ENCODE data around the gene SLC43A2.

The SLC43A2 gene

DNA sequence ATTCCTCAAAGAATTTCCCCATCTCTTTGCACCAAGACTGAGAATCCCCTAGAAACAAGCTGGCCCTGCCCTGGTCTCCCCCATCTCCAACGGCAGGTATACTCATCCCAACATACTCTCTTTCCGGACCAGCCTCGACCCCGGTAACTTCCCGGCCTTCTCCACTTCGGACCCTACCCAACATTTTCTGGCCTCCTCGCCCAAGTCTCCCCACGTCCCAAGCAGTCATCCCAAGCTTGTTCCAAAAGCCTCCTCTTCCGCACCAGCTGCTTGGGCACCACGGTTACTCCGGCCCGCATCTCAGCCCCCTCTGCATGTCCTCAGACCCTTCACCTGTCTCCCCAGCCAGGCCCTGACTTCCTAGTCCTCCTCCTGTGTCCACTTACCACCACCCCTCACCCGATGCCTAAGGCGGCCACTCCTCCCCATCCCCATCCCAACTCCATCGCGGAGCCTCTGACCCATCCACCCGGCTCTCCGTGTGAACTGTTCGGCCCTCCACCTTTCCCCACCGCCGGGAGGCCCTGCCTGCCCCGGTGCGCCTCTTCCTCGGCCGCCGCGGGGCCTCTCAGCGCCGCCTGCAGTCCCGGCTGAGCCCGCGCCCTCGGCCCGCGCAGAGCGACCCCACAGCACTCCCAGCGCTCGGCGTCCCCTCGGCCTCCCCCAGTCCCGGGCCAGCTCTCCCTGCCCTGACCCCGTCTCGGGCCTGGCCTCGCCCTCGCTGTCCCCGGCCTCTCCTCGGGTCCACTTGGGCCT, 67.0 kb downstream of the SLC43A2 start:
- peak; percentile 14 for DNase-seq

DNA sequence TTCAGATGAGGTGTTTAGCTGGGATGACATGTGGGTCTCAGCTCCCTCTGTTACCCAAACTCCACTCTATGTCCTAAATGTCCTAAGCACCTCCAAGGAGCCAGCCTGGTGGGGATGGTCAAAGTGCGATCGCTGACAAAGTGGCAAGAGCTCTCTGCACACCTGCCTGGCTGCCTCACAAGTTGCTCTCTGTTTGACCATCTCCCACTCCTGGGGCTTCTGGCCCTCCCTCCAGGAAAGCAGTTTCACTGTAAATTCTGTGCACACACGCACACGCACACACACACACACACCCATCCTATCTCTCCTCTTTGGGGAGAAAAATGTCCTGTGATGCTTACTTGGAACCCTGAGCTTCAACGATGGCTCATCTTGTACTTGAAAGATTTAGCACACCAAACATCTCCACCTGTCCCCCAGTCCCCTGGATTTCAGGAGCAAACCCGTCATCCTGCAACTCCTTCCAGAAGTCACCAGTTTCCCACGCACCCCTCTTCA, 67.7 kb downstream of the SLC43A2 start:
- no peak for DNase-seq

DNA sequence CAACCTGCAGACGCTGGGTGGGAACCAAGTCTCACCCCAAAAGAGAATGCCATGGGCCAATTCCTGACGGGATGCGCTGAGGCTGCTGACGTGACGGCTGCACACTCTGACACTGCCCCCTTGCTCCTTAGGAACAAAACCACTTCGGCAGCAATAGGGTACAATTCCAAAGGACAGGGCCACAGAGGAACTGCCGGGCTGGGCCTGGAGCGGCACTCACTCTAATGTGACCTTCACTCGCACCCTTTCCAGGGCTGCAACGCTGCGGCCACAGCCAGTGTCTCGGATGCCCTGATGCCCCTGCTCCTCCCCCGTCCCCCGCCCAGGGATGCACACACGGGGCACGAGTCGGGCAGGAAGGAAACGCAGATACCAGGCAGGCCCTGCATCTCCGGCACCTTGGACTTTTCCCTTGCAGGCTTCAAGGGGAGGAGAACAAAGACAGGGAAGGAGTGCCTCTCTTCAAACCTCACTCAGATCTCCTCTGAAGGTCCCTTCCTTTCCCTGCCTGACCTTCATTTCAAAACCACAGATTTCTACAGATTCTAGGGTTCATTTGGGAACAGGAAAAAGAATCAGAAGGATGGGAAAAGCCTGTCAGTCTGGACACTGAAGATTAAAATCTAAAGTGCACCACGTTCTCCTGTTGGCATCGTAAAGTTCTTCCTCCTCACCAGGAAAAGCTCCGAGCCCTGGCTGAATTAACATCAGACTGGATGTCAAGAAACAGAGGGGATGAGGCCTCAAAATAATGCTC, 68.4 kb downstream of the SLC43A2 start:
- DNase-seq: no peak

DNA sequence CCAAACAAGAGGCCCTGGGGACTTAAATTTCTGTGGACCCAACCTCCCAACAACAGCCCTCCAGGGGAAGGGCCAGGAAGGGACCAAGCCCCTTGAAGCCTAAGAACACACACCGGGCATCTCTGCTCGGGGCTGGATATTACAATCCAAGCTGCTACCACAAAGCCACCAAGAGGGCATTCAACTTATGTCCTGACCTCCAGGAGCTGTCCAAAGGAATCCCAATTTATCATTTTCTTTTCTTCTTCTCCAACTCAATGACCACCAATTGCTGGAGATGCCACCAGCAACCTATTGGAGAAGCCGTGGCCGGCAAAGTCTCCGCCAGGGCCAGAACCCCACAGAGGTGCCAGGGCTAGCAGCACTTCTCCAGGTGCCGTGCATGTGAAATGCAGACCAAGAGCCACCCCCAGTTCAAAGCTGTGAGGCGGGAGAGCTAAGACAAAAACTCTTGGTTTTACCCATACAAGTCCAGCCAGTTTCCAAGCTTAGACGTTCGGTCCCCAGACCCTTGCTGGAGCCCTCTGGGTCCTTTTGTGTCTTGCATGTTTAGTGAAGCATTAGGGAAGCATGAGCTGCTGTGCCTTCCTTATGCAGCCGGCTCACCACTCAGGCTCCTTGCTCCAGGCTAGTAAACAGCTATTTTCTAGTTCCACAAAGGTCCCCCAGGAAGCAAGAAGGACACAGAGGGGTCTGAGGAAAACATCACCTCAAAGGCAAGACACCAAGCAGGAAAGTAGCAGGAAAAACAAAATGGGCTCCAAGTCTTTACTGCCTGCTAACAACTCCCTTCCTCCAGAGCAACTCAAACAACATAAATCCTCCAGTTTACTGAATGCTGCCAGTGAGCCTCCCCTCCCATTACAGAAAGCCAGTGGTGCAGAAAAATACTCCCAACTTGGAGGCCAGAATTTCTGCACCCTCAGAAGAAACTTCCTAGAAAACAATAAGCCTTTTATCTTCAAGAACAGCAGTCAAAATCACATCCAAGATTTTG, 69.3 kb downstream of the SLC43A2 start:
- no peak for DNase-seq

DNA sequence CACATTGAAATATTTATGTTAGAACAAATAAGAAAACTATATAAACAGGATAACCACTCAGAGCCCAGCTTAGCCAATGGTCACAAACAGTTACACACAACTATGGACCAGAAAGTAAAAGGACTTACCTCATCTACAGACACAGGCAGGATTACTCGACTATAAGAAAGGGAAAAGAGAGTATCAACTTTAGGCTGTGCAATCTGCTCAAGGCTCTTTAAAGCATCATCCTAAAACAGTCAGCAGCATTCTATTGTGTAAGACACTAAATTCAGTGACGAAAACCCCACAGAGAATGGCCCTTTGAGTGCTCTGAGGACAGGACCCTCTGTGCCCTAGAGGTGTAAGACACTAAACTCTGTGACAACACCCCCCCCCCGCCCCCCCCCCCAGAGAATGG, 70.2 kb downstream of the SLC43A2 start:
- DNase-seq: no peak

DNA sequence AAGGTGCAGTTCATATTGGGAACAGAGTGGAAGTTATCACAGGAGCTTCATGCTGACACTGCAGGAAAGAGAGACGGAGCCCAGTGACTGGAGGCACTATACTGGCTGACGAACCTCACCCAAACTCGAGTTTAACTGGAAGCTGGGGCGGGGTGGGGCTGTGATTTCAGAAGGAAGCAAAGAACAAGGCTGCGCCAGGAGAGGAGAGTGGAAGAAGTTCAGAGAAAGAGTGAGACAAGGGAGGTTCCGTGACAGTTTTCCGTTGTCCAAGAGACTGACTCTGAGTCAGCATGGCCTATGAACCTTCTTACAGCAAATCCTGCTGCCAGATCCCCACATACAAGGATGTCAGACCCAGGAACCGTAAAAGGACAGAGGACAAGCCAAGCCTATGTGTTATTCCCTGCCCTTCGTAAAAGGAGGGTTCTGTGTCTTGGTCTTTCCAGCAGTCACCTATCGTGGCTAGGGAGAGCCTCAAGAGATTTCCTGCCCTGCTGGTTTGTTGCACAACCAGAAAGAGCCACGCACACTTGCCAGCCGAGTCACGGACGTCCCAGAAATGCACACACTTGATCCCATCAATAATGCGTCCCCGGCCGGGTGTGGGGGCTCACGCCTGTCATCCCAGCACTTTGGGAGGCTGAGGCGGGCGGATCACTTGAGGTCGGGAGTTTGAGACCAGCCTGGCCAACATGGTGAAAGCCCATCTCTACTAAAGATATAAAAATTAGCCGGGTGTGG, 71.1 kb downstream of the SLC43A2 start:
- no peak for DNase-seq

DNA sequence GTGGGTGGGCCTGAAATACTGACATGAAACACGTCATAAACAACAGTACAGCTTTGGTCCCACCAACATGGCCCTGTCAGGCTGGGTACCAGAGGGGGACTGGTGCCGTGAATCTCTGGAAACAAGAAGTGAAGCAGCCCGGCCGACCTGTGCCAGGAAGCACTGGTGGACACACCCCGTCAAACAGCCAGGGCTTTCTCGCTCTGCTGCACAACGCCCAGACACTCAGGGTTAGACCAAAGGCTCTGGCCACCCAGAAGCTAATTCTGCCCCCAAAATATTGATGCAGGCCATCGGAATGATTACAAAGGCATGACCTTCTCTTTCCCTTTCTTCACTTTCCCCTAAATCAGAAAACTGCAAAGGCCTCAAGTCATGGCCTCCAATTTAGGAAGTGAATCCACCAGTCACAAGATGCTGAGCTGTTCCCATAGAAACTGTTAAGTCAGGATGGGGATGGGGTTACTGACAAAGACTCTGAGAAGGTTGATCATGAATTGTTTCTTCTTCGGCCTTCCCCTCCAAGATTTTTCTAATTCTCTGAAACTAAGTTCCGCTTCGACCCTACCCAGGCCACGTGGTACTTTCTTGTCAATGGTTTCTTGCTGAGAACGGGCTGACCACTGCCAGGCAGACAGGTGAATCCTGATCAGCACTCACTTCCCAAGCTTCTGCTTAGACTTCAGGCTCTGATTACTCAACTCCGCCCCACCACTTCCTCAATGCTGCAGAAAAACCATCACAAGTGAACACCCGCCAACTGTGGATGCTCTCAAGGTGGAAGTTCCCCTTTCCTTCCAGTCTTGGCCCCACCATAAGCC, 72.8 kb downstream of the SLC43A2 start:
- no peak for DNase-seq

DNA sequence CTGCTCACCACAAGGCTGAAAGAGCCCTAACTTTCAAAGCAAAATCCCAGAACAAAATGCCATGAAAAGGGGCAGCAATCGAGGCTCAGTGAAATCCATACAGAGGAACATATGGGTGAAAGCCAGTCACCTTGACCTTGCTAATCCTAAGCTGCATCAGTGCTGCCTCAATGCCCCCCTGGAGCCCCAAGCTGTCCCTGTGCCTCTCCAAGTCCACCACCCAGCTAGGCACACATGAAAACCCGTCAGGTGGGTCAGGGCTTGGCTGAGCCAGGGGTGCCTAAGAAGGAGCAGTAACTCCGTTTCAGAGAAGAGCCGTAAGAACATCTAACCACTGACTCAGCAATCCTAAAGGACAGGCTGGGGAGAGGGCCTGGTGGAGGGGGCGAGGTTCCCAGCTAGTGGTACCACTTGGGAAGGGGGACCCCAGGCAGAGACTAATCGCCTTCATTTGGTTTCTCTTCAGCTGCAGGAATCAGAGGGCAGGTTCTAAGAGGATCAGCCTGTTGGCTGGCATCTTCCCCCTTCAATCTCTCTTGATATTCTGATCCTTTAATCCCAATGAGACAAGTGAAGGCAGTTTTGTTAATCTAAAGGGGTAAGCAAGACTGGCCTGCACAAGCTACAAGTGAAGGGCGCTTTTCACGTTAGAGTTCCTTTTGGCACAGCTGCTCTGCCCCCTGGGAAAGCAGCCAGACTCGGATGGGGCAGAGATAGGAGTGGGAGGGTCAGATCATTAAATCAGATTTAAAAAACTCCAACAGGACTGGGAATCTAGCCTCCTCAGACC, 73.7 kb downstream of the SLC43A2 start:
- DNase-seq: no peak

DNA sequence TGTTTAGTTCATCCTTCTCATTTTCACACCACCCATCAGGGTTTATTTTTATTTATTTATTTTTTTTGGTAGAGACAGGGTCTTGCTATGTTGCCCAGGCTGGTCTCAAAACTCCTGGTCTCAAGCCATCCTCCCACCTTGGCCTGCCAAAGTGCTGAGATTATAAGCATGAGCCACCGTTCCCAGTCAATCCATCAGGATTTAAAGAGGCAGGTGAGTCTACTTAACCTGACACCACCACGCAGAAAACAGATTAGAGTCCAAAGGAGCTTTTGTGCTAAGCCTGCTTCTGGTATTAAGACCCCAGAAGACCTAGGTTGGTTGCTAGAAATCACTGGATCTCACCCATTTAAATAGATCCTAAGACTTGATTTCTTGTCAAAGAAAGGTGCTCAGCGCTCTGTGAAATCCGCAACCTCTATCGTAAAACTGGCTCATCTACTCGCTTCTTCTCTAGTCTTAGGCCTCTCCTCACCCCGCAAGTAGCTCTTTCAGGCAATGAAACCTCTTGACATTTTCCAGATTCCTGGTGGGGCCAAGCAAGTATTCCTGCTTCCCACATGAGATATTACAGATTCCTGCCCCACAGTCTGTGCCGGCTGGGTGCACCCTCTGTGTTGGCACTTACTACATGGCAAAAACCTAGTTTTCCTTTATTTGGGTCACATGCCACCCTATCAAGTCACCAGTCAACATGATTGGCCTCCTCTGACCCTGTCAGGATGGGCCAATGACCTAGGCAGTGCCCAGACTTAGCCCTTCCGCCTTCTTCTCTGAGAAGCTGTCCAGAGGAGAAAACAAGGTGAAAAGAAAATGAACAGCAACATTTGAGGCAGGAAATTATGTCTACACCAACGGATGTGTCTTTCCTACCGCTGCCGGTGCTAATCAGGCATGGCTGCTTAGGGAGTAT, 75.0 kb downstream of the SLC43A2 start:
- no peak for DNase-seq

DNA sequence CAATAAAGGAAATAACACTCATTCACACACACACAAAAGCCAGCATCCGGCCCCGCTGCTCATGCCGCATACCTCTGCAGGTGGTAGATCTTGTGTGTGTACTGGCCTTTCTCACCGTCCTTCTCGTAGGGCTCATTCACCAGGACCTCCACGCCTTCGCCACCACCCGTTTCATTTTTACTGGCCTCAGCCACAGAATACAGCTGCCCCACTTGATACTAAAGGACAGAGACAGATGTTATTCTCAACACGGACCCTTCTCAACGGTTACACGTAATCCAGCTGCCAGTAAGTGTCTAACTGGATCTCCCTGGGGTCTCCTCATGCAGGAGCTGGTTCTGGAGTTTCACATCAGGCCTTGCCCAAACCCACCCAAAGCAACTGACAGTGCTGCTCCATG, 75.7 kb downstream of the SLC43A2 start:
- no peak for DNase-seq

DNA sequence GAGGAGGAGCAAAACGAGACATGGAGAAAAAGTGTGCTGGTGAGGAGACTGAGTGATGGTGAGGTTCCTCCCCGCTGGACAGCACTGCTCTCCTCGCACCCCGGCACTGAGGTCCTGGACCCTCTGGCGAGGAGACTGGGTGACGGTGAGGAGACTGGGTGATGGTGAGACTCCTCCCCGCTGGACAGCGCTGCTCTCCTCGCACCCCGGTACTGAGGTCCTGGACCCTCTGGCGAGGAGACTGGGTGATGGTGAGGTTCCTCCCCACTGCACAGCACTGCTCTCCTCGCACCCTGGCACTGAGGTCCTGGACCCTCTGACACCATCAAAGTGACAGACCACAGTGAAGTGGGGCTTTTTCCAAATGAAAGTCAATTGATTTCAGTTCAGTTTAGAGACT, 76.9 kb downstream of the SLC43A2 start:
- DNase-seq: no peak

DNA sequence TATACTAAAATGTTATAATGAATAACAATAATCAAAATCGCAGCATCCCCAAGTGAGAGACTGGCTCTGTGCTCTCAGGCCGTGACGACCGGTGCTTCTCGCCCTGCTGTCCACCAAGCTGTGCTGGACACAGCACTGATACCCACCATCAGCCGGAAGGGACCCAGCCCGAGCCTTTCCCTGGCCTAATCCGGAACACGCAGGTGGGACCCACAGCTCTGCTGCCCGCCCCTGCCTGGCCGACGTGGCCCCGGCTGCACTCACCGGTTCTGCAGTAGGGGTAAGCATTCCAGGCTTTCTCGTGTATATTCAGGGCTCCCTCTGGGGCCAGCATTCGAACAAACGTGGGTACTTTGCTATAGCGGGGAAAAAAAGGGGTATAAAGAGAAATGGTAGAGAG, 80.6 kb downstream of the SLC43A2 start:
- DNase-seq: no peak

DNA sequence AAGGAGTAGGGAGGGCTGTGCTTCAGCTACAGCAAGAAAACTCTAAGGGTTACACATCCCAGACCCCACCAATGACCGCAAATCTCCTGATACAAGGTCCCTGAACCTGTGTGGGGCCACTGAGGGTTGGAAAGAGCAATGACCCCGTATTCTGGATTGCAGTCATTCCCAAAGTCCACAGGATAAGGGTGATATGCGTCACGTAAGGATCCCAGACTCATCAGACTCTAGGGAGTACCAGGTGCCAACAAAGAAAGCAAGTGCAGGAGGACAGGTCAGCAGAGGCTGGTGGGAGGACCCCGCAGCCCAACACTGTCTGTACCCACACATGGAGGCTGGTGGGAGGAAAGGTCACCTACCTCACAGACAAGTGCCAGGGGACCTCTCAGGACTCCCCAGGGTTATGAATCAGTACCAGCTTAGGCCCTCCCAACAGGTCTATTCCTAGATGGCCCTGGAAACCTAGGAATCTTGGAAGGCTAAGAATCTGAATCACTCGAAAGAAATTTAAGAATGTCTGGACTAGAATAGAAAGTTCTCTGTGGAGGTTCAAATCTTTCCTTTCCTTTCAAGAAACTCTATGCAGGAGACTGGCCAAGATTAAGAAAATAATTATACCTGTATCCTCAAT, 82.2 kb downstream of the SLC43A2 start:
- DNase-seq: no peak

DNA sequence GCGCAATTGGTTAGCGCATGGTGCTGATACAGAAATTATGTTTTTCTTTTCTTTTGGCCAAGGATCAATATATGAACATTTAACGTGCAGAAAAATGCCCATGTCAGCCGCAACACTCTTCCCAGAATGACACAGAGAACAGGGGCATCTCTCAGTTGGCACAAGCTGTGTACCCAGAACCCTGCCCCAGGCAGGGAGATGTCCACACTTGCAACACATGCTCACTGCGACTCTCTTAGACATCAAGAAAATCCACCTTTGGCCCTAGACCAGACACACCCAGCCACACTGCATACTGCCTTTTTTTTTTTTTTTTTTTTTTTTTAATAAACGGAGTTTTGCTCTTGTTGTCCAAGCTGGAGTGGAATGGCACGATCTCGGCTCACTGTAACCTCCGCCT, 83.0 kb downstream of the SLC43A2 start:
- DNase-seq: no peak

DNA sequence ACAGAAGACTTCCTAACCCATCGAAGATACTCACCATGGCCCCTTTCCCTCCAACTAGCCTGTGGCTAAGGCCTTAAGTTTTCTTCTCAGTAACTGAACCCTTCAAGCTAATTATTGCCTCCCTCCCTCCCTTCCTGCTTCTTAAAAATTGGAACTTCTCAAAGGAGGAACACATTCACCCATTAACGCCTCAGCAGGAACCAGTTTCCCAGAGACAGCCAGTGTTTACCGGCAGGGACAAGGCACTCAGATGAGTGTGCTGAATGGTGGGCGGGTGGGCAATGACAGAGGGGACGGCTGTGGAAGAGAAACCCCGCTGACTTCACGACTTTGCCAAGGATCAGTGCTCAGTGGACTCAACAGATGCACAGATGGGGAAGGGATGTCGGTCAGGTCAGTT, 86.3 kb downstream of the SLC43A2 start:
- DNase-seq: no peak

DNA sequence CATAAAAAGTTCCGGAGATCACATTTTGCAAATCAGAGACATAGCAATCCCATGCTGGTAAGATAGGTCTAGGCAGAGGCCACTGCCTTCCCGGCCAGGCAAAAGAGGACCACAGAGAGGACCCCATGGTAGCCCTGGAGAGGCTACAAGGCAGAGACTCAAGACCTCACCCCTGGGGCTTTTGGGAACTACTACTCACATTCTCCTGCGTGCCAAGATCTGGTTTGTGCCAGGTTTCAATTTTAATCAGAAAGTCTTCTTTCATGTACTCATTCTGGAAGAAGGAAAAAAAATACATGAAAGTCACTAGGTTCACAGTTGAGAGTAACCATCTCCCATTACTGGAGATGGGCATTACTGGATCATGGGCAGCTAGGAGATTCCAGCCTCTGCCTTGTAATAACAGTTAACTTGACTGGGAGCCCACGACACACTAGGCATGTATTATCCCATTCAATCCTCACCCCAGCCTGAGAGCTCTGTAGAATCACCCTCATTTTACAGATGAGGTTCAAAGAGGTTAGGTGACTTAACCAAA, 87.2 kb downstream of the SLC43A2 start:
- no peak for DNase-seq

DNA sequence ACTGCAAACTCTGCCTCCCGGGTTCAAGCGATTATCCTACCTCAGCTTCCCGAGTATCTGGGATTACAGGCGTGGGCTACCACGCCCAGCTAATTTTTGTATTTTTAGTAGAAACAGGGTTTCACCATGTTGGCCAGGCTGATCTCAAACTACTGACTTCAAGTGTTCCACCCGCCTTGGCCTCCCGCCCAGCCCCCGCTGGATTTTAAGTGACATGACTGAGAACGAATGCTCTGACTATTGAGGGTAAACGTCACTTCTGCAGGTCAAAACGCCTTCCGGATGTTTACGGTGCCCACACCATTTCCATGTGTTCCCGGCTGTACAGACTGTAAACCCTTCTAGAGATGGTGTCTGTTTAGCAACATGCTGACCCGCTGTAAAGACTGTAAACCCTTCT, 88.8 kb downstream of the SLC43A2 start:
- no peak for DNase-seq

DNA sequence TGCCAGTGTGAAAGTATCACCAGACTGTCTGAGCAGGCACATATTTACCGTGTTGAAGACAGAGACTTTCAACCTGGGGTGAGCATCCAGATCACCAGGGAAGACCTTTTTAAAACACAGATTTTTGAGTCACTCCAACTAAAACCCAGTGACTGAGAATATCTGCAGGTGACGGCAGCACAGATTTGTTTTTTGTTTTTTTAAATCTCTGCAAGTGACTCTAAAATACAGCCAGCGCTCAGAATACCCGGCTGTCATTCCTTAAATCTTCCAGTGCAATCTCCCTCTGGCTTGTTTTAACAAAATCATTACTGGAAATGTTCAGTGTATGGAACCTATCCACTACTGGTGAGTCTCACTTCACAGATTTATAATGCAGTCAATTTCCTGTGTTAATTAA, 92.9 kb downstream of the SLC43A2 start:
- DNase-seq: no peak

Measured in fibroblast of skin of abdomen (primary cell).